A549 (cell line): ENCODE data around the gene RAB27A.

Experiments
- CHD2 ChIP-seq: fragments of 150-350 bp; IDR thresholded peaks from 2 replicates; pipeline ENCODE4 v1.6.1; 2014; ENCODE audit warnings: low read length; ENCODE audit not compliant: partially characterized antibody
- CTCF ChIP-seq: fragments of >200 bp; sonication (Bioruptor Twin); formaldehyde crosslinking; IDR thresholded peaks from 3 replicates; pipeline ENCODE4 v1.5.1; 2016
- EP300 ChIP-seq, 2 experiments: fragments of >200 bp; sonication (Bioruptor Twin); formaldehyde crosslinking; IDR thresholded peaks; 2 replicates in 1 of 2; 3 replicates in 1 of 2; pipeline ENCODE4 v1.6.1; 2016 to 2017
- JUNB ChIP-seq: fragments of >200 bp; sonication (Bioruptor Twin); formaldehyde crosslinking; IDR thresholded peaks from 2 replicates; pipeline ENCODE4 v1.6.1; 2016
- NFE2L2 ChIP-seq: fragments of 150-350 bp; conservative IDR thresholded peaks from 2 replicates; pipeline ENCODE4 v1.6.1; 2014; ENCODE audit warnings: low read length
- REST ChIP-seq: fragments of 200-600 bp; sonication (generic); IDR thresholded peaks from 2 replicates; pipeline ENCODE4 v1.6.1; 2016; ENCODE audit warnings: antibody characterized with exemption, mild to moderate bottlenecking, moderate library complexity

- TF ChIP-seq NFE2L2: no peak
- no peak for TF ChIP-seq CHD2
- TF ChIP-seq EP300 (IDR thresholded peaks at IDR 0.05): no peak
- no peak for TF ChIP-seq JUNB
- TF ChIP-seq REST: no peak
- TF ChIP-seq CTCF: no peak
These were observed 23.1 kb downstream of the RAB27A start for GRCh38 chr15:55266547-55266946.
